ENCODE data around the gene TTC17. TPM values are rescaled to one million over a fixed set of nuclear protein-coding genes. Genes with fewer than 3 reads are reported as not detected.

Gene TTC17
- total RNA-seq, 1 donor from 2014 or later, result 183 TPM

DNA sequence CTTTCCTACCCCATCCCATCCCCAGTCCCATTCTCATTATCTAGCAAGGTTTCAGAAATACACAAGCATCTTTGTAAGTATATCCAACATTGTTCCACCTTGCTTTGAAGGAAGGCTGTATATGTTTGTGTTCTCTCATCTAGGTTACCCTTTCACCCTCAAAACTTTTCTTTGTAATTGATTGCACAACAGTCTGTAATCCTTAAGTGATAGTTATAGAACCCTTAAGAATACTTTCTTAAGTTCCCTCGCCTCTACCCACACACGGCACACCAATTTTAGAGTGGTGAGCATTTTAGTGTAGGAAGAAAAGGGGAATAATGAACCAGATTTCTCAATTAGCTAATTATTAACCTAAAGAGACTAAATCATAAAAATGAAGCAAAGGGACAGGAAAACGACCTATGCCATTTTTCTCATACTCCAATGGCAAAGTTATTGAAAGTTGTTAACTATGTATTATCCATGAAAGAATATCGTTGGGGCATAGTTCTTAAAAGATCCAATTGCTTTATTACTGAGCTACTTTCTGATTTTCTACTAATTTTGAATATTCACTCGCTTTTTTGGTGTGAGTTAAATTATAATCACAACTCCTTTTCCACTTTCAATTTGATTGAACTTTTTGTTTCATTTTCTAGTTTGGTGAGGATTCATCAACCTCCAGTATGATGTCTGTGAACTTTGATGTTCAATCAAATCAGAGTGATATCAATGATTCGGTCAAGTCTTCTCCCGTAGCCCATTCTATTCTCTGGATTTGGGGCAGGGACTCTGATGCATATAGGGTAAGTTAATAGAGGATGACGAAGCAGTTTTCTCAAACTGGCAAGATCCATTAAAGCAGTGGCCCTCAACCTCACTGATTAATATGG is 44.9 kb downstream of the TTC17 start:
- H3K4me3 ChIP-seq, result no peak overlapping the region
- H3K4me1 ChIP-seq, result no peaks in the 10 kb centered on the region
- Mint-ChIP-seq H3K9me3 (no peaks in the 10 kb centered on the region), H3K4me1 (no peaks in the 10 kb centered on the region), H3K4me3 (no peak overlapping the region), H3K27ac (no peak overlapping the region), H3K36me3 (peaks cover 18% of the 10 kb centered on the region), H3K27me3 (ENCODE audit: insufficient read depth, low read depth) (no peaks in the 10 kb centered on the region)
- H3K79me2 ChIP-seq (ENCODE audit: low read depth), result no peaks in the 10 kb centered on the region
- peaks cover 40% of the 10 kb centered on the region for H3K36me3 ChIP-seq
- H3F3A ChIP-seq (ENCODE audit: low read depth), result no peaks in the 10 kb centered on the region
- no peaks in the 10 kb centered on the region for H3K9me3 ChIP-seq (ENCODE audit: low read depth)
- H3K27me3 ChIP-seq, result no peaks in the 10 kb centered on the region
- H3K27ac ChIP-seq, result no peak overlapping the region
- H3K9ac ChIP-seq, result no peak overlapping the region
- no peaks in the 10 kb centered on the region for H4K20me1 ChIP-seq (ENCODE audit: low read depth)
- no peak overlapping the region for H3K4me2 ChIP-seq
- DNase-seq (ENCODE audit: low spot score), result no peak
- TF ChIP-seq EZH2 (IDR thresholded peaks at IDR 0.05), result no peak
- no peak for TF ChIP-seq EZH2phosphoT487 (IDR thresholded peaks at IDR 0.05)
- TF ChIP-seq, protein P1, sequence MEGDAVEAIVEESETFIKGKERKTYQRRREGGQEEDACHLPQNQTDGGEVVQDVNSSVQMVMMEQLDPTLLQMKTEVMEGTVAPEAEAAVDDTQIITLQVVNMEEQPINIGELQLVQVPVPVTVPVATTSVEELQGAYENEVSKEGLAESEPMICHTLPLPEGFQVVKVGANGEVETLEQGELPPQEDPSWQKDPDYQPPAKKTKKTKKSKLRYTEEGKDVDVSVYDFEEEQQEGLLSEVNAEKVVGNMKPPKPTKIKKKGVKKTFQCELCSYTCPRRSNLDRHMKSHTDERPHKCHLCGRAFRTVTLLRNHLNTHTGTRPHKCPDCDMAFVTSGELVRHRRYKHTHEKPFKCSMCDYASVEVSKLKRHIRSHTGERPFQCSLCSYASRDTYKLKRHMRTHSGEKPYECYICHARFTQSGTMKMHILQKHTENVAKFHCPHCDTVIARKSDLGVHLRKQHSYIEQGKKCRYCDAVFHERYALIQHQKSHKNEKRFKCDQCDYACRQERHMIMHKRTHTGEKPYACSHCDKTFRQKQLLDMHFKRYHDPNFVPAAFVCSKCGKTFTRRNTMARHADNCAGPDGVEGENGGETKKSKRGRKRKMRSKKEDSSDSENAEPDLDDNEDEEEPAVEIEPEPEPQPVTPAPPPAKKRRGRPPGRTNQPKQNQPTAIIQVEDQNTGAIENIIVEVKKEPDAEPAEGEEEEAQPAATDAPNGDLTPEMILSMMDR (IDR thresholded peaks at IDR 0.05), result no peak
- no peak overlapping the region for H2AFZ ChIP-seq (replicated peaks)

DNA sequence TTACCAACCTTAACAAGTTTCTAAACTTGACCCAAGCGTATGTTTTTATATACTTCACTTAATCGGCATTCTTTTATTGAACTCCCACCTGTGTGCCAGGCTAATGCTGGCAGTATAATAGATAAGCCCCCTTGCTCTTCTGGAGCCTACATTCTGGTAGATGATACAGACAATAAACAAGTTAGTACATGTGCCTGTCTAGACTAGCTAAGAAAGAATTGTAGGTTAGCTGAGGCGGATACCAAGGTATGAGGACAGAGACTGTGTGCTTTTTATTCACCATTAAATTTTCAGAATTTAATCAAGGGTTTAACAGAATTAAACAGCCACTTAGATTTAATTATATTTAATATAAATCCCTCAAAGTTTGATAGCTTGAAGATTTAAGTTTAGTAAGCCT is 45.7 kb downstream of the TTC17 start:
- H4K20me1 ChIP-seq (ENCODE audit: low read depth), result no peaks in the 10 kb centered on the region
- no peak overlapping the region for H3K4me2 ChIP-seq
- peaks cover 43% of the 10 kb centered on the region for H3K36me3 ChIP-seq
- no peak overlapping the region for H3K4me3 Mint-ChIP-seq
- no peak overlapping the region for H3K9ac ChIP-seq
- no peaks in the 10 kb centered on the region for H3K27me3 ChIP-seq
- H3K79me2 ChIP-seq (ENCODE audit: low read depth), result no peaks in the 10 kb centered on the region
- H3K36me3 Mint-ChIP-seq, result peaks cover 22% of the 10 kb centered on the region
- no peak overlapping the region for H2AFZ ChIP-seq (replicated peaks)
- no peaks in the 10 kb centered on the region for H3K27me3 Mint-ChIP-seq (ENCODE audit: insufficient read depth, low read depth)
- no peaks in the 10 kb centered on the region for H3F3A ChIP-seq (ENCODE audit: low read depth)
- H3K9me3 Mint-ChIP-seq, result no peaks in the 10 kb centered on the region
- H3K9me3 ChIP-seq (ENCODE audit: low read depth), result no peaks in the 10 kb centered on the region
- no peak for TF ChIP-seq EZH2 (IDR thresholded peaks at IDR 0.05)
- no peak for TF ChIP-seq EZH2phosphoT487 (IDR thresholded peaks at IDR 0.05)
- TF ChIP-seq, protein P1 (IDR thresholded peaks at IDR 0.05), result no peak
- H3K4me1 Mint-ChIP-seq, result no peaks in the 10 kb centered on the region
- no peak for DNase-seq (ENCODE audit: low spot score)
- H3K27ac ChIP-seq, result no peak overlapping the region
- no peaks in the 10 kb centered on the region for H3K4me1 ChIP-seq
- H3K4me3 ChIP-seq, result no peak overlapping the region
- H3K27ac Mint-ChIP-seq, result no peak overlapping the region

DNA sequence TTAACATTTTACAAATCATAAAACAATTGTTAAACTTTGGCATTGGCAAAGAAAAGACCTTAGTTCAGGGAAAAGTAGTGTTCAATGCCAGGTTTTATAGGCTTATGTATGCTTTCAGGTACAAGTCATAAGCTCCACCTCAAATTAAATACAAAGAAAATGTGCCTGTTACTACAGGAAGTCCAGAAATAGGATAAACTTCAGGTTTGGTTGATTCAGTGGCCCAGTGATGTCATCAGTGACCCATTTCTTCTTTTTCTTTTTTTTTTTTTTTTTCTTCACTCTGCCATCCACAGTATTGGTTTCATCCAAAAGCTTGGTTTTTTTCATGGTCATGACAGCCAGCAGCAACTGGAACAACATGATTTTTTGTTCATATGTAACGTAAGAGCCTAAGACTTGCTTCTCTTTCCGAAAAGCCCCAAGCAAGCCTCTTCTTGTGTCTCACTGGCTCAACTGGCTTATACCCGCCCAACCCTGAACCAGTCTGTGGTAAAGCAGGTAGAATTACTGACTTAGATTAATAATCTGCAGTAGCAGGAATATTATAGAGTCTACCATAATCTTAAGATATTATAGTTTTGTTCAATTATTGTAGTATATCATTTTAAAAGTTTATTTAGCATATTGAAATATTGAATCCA is 46.2 kb downstream of the TTC17 start:
- H3K4me2 ChIP-seq, result no peak overlapping the region
- no peaks in the 10 kb centered on the region for H3K27me3 ChIP-seq
- no peaks in the 10 kb centered on the region for H3K79me2 ChIP-seq (ENCODE audit: low read depth)
- H3K4me1 Mint-ChIP-seq, result no peaks in the 10 kb centered on the region
- no peak overlapping the region for H3K27ac ChIP-seq
- H3K36me3 ChIP-seq, result peaks cover 41% of the 10 kb centered on the region
- H3K9me3 Mint-ChIP-seq, result no peaks in the 10 kb centered on the region
- peaks cover 20% of the 10 kb centered on the region for H3K36me3 Mint-ChIP-seq
- no peak for DNase-seq (ENCODE audit: low spot score)
- H3K4me3 ChIP-seq, result no peak overlapping the region
- no peaks in the 10 kb centered on the region for H3K9me3 ChIP-seq (ENCODE audit: low read depth)
- H2AFZ ChIP-seq (replicated peaks), result no peak overlapping the region
- H4K20me1 ChIP-seq (ENCODE audit: low read depth), result no peaks in the 10 kb centered on the region
- TF ChIP-seq, protein P1 (IDR thresholded peaks at IDR 0.05), result no peak
- no peak for TF ChIP-seq EZH2phosphoT487 (IDR thresholded peaks at IDR 0.05)
- no peak for TF ChIP-seq EZH2 (IDR thresholded peaks at IDR 0.05)
- no peak overlapping the region for H3K9ac ChIP-seq
- no peaks in the 10 kb centered on the region for H3F3A ChIP-seq (ENCODE audit: low read depth)
- H3K27me3 Mint-ChIP-seq (ENCODE audit: insufficient read depth, low read depth), result no peaks in the 10 kb centered on the region
- no peak overlapping the region for H3K27ac Mint-ChIP-seq
- no peak overlapping the region for H3K4me3 Mint-ChIP-seq
- H3K4me1 ChIP-seq, result no peaks in the 10 kb centered on the region
